Measurements from ENCODE around the gene TNFAIP2.
"Not testable (repeated sequence)": the region's sequence is repeated elsewhere in the genome, so short reads cannot be mapped to it uniquely, and the experiment has no call there.

Gene TNFAIP2

DNA sequence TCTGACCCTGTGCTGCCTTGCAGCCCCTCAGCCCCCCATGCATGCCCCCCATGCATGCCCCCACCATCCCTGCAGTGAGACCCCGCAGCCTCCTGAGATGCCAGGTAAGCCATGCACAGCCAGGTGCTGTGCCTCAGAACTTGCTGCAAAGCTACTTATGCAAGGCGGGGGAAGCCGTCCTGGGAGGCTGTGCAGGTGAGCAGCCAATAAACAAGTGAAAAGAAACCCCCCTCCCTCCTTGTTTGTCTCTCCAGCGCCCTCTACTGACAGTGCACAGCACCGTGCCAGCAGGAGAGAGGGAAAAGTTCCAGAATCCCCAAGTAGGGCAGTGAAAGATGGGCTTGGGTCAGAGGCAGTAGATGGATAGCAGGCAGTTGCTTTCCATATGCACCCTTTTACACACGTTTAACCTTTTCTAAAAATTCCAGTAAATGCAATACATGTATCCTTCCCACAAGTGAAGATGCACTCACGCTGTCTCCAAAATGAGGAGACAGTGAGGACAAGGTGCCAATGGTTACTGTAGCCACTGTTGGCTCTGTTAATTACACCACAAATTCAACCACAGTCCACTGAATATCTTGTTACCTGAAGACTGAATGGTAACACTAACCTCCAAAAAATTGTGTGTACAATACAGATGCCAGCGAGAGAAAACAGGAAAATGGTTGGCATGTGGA is 18.0 kb downstream of the TNFAIP2 start:
- DNase-seq: peak in 2 of 10 donors; percentile 45 to 48
- intact Hi-C loops (cut with DNase I): no loop called here

DNA sequence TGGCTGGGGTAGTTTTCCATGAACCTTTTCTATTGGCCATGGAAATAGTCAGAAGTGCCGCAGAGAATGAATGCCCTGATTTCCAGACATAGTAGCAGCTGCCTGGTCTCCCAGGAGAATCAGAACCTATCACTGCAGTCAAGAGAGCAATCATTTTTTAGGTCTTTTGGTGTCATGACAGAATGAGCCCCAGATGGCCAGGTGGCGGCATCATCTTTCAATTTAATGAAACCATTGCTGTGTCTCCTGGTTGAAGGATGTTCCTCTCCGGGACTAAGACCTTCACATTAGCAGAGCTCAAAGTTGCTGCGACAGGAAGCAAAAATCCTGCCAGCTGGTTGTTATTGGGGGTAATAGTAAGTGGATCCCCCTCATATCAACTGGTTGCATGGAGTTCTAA is 18.8 kb downstream of the TNFAIP2 start:
- peak in 2 of 10 donors; percentile 9 to 20 for DNase-seq
- intact Hi-C loops (cut with DNase I): no loop called here

DNA sequence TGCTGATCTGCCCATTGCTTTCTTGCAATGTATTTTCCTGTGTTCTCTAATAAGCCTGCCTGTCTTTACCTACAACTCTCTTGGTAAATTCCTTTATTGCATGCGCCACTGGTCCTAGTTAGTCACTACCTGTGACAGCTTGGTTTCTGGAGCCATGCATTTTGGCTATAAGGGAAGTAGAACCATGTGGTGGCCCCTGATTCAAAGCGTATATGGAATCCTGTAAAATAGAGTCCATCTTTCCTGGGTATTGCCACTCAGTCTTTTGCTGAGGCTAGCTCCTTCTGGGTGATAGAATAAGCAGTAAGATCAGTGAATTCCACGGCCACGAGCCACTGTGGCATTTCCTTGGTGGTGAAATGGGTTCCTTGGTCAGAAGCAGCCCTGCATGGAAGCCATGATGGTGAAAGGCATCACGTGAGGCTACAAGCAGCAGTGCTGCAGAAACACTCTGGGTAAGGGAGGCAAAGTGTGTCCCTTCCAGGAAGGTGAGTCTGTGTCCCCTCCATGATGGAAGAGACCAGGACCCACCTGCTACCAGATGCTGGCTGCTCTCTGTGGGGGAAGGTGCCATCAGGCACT is 19.6 kb downstream of the TNFAIP2 start:
- intact Hi-C loops (cut with DNase I): no loop called here
- DNase-seq: peak in 1 of 10 donors; percentile 31

DNA sequence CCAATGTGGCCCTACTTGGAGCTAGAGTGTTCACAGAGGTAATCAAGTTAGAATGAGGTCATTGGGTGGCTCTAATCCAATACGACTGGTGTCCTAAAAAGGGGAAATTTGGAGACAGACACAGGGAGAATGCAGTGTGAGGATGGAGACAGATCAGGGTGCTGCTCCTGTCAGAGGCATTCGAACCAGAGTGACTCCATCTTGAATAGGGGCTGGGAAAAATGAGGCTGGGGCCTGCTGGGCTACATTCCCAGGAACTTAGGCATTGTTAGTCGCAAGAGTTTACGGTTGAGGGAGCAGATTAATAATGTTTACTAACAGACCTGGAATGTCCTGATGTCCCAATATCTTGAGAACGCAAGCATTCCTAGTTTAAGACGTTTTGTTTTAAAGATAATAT is 20.2 kb downstream of the TNFAIP2 start:
- intact Hi-C loops (cut with DNase I): no loop called here
- peak in 1 of 10 donors; percentile 9 for DNase-seq

DNA sequence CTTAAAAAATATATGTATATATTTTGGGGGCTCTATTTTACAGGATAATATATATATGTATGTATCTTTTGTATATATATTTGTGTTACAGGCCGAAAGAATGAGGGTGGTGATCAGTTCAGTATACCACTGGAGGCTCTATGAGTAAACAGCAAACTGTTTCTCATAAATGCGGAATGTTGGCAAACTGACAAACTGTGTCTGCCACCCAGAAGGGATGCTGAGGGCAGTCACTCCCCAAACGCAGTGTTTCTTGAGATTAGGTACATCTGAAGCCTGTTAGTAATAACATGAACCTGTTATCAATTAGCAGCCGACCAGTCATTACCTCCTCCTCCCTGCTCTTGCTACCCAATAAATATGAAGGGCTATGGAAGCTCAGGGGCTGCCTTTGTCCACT is 20.8 kb downstream of the TNFAIP2 start:
- peak in 1 of 10 donors; percentile 5 for DNase-seq
- intact Hi-C loops (cut with DNase I): no loop called here

DNA sequence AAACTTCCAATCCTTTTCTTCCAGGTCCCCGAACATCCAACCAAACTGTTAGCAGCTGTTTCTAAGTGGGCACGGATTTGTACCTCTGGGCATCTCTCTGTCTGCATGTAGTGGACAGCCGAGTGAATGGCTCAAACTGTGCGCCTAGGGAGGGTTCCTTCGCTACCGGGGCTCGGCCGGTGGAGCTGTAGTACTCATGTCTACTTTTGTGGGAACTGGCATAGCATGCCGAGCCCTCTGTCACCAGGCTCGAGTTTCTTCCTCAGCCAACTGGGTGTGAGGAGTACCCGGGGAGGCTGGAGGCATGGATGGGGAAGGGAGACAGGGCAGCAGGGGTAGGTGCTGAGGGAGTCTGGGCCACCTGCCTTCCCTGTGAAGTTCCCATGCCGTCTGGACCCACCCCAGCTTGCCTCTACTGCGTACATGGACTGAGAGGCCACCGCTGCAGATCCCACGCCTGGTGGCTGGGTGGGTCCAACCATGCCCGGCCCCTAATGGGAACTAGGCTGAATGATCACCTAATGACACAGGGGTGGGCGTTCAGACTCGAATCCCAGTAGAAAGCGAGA is 23.0 kb downstream of the TNFAIP2 start:
- peak in 3 of 10 donors; percentile 62 to 72 (median 68) for DNase-seq
- intact Hi-C loops (cut with DNase I): no loop called here

DNA sequence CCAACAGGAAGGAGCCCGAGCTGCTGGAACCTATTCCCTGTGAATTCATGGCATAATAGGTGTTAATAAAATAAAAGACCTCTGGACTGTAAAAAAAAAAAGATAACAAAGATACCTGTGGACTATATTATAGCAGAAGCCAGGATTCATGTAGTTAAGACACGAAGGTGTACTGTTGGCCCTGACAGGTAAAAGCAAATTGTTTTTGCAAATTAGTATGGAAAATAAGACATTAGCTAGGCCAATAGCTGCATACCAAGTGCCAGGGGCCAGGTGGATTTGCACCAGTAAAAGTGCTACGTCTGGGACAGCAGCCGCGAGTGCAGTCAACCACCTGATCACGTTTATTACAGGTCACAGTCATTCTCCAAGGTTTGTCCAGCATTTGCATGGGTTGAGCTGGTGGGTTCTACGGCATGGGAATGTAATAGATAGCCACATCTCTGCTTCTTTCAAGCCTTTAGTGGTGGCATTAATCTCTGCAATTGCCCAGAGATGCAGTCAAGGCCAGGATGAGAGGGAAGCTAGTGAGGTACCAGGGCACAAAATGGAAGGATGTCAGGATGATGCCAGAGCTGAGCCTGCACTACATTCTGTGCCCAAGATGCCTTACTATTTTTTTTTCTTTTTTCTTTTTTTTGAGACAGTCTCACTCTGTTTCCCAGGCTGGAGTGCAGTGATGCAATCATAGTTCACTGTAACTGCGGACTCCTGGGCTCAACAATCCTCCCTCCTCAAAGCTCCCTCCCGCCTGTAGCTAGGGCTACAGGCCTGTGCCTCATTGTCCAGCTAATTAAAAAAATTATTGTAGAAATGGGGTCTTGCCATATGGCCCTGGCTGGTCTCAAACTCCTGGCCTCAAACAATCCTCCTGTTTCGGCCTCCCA is 26.3 kb downstream of the TNFAIP2 start:
- peak in 2 of 10 donors; percentile 17 to 52 for DNase-seq
- intact Hi-C loops (cut with DNase I): no loop called here

DNA sequence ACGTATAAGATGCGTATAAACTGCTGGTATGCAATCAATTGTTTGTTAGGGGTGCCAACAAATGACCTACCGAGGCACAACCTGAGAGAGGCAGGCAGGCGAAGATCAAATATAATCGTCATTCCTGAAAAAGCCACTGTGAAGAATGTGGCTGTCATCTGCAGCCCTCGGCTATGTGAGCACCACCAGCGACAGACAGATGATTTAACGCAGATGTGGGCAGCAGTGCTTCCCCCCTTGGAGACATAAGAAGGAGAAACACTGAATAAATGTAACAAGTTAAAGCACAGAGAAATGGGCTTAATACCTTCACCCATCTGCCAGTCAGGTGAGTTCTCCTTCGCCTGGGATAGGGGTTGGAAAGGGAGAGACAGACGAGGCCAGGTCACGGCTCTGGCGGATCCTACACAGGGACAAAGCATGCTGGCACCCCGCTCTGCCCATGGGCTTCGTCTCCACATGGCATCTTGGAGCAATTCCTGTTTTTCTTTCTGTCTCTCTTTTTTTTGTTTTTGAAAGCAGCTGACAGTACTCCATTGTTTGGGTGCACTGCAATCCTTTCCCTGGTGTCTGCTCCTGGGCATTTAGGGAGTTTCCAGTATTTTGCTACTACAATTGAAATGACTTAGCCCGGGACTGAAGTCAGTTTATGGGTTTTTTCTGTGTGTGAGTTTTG is 28.1 kb downstream of the TNFAIP2 start:
- intact Hi-C loops (cut with DNase I): no loop called here
- peak in 3 of 10 donors; percentile 43 to 51 (median 51) for DNase-seq

DNA sequence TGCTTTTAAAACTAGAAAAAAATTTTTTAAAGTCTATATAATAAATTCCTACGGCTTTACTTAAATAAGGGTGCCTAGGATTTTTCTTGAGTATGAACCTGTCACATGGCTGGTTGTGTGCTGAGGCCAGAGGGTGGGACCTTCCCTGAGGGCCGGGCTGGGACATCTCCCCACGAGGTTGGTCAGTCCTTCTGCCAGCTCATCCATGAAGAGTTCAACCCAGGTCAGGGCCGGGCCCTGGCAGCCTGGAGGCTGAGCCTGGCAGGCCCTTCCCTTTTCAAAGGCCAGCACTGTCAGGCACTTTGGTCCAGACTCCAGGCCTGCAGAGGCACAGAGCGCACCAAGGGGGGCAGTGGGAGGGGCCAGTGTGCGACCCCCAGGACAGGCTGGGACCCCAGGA is 31.7 kb downstream of the TNFAIP2 start:
- DNase-seq: peak in 5 of 10 donors; percentile 38 to 86 (median 49)
- intact Hi-C loops (cut with DNase I): no loop called here

DNA sequence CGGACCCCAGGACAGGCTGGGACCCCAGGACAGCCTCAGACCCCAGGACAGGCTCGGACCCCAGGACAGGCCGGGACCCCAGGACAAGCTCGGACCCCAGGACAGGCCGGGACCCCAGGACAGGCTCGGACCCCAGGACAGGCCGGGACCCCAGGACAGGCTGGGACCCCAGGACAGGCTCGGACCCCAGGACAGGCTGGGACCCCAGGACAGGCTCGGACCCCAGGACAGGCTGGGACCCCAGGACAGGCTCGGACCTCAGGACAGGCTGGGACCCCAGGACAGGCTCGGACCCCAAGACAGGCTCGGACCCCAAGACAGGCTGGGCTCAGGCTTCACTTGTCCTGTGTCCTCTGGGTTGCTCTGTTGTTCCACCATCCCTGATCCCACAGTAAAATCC is 32.2 kb downstream of the TNFAIP2 start:
- intact Hi-C loops (cut with DNase I): not testable (repeated sequence)
- peak in 2 of 10 donors; percentile 36 to 62 for DNase-seq

DNA sequence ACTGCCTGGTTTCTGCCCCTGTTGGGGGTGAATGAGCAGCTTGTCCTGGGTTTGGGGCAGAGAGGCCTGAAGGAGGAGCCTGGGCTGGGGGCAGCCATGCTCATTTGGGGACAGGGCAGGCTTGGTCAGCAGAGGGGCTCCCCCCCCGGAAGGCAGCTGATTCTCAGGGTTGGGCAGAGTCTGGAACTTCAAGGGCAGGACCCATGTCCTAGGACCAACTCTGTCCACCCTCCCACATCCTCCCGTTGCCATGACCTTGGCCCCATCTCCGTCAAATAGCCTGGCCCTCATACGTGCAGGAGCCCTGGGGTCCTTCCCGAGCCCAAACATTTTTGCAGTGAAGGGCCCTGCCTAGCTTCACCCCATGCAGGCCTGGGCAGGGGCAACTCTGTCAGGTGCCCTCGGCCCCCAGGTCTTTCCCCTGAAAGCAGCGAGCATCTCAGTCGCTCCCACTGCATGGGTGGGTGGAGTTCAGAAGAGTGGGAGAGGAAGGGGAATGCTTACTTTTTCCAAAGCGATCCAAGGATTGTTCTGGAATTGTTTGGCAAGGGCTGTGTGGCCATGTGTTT is 32.6 kb downstream of the TNFAIP2 start:
- intact Hi-C loops (cut with DNase I): no loop called here
- peak in 2 of 10 donors; percentile 56 to 65 for DNase-seq

DNA sequence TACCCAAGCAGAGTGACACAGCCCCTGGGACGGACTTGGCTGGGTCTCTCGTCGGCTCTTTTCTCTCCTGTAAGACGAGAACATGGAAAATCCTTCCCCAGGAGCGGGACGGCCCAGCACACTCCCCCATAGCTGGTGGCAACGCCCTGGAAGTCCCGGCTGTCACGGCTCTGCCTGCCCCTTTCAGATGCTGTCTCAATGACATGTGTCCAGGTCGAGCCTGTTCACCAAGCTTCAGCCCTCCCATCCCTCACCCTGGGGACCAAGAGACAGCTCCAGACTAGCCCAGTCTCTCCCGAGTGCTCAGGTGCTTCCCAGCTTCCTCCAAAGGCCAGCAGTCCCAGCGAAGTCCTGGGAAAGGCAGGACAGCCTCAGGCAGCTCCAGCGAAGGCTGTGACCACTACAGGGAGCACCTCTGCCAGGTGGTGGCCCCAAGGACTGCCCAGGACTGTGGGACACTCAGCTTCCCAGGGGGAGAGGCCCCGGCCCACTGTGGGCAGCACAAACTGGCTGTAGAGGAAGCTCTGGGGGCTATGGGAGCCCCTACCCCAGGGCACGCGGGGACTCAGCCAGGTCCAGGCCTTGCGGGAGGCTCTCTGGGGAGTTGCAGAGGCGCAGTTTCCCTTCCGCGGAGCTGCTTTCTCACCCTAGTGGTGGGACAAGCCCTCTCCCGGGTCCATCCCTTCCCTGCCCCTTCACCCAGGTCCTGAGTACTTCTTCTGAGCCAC is 33.6 kb downstream of the TNFAIP2 start:
- intact Hi-C loops (cut with DNase I): no loop called here
- peak in 1 of 10 donors; percentile 42 for DNase-seq

DNA sequence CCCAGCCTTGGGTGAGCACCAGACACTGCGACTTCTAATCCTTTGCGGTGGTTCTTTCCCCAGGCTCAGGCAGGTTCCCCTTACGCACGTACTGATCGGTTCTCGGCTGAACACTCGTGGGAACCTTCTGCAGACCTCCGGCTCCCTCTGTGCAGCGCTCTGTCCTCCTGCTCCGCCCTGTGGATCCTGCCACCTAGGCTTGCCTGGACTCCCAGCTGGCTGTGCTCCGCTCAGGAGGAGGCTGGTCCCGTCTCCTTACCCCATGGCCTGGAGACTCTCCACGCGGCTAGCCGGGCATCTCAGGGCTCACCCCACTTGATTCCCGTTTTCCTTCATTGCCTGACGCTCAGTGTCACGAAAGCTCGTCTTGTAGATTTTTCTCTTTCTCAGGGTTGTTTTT is 34.7 kb downstream of the TNFAIP2 start:
- intact Hi-C loops (cut with DNase I): no loop called here

DNA sequence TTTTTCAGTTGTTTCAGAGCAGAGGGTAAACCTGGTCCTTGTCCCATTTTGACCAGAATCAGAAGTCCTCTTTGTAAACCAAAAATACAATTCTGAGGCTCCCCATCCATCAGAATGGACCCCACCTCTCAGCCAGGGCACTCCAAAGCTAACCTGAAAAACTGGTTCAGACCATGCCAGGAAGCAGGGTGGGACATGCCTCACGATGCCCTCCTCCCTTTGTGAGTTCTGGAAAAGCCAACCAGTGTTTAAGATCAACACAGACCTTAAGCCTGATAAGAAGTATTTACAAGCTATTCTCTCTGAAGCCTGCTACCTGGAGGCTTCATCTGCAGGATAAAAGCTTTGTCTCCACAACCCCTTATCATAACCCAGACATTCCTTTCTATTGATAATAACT is 35.4 kb downstream of the TNFAIP2 start:
- intact Hi-C loops (cut with DNase I): no loop called here
- no peak for DNase-seq

More for the DNA sequence above, 34.7 kb downstream of the TNFAIP2 start:
- peak in 1 of 10 donors; percentile 41 for DNase-seq

DNA sequence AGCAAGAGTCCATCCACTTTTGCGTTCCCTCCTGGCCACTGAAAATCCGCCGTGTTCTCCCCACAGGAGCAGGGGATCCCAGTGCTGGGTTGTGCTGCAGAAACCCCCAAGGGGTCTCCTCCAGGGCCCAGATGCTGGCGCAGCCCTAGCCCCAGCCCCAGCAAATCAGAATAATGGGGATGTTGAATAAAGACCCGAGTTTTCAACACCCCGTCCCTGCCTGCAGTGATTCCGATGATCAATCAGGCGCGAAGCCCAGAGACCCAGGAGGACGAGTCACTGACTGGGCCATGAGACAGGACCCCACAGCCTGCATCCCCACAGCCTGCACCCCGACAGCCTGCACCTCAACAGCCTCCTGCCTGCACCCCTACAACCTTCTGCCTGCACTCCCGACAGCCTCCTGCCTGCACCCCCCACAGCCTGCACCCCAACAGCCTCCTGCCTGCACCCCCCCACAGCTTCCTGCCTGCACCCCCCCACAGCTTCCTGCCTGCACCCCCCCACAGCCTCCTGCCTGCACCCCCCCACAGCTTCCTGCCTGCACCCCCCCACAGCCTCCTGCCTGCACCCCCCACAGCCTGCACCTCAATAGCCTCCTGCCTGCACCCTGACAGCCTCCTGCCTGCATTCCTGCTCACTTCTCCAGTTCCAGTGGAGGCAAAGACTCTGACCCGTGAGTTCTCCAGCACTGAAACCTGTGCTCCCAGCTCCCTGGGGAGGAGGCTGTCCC is 37.2 kb downstream of the TNFAIP2 start:
- intact Hi-C loops (cut with DNase I): no loop called here
- DNase-seq: peak in 1 of 10 donors; percentile 38

DNA sequence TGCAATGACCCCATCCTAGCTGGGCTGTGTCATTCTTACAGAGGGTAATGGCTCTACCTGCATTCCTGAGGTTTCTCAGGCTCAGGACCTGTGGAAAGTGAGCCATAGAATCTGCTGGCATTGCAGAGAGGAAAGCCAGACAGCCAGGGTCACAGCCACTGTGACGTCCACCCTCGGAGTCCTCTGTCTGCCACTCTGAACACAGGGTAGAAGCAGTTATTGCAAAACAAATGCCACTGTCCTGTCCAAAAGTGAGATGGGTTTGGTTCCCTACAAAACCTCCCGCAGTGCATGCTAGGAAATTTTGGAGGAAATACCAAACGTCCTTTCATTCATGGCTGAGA is 37.8 kb downstream of the TNFAIP2 start:
- intact Hi-C loops (cut with DNase I): no loop called here
- DNase-seq: peak in 1 of 10 donors; percentile 30

DNA sequence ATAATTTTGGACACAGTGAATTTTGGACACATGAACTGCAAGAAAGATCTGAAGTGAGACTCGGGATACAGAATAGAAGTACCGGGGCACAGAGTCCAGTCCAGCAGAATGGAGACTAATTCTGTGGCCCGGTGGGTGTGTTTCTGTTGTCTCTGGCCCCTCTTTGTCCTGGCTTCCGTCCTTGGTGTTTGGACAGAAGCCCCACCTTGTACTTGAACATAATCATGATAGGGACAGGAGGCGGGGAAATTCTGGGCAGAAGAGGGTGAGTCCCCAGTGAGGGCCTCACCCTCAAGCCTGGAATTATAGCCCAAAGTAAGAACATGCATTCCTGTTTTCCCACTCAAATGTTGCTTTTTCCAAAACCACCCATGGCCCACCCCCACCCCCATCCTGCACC is 39.9 kb downstream of the TNFAIP2 start:
- DNase-seq: peak in 2 of 10 donors; percentile 4 to 25
- intact Hi-C loops (cut with DNase I): no loop called here

DNA sequence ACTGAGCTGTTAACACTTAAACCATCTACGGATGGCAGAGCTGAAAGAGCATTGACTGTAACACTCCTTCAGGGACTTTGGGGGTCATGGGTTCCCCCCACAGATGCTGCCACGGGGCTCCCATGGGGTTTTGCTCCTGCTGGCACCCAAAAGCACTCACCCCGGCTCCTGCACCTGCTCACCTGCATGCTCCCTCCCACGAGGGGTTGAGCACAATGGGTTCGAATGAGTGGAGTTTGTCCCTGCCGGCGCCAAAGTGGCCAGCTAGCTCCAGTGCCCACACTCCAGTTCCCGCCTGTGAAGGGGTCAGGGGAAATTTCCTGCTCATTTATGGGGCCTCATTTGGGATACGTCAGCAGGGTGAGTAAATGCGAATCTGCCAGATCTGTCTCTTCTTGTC is 40.7 kb downstream of the TNFAIP2 start:
- intact Hi-C loops (cut with DNase I): no loop called here
- peak in 2 of 10 donors; percentile 29 to 72 for DNase-seq

DNA sequence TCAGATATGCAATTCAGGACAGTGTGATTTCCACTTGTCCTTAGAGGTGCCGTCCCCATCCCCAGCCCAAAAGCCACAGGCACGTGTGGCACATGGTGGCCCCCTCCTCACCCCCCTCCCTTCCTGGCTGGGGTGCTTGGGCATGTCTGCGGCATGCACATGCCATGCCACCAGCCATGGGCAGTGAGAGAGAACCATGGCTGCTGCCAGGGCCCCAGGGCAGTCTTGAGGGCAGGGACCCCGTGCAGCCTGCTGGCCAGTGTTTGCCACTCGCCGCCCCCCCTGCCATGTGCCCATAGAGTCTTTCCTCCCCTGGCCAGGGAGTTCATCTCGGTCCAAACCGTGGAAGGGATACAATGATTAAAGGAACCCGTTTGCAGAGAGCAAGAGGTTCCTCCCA is 41.5 kb downstream of the TNFAIP2 start:
- intact Hi-C loops (cut with DNase I): no loop called here
- peak in 2 of 10 donors; percentile 39 to 47 for DNase-seq

All from posterior cingulate gyrus (tissue), 11 donors.